ENCODE measurements around the gene NFRKB. TPM values are rescaled to one million over a fixed set of nuclear protein-coding genes. Genes with fewer than 3 reads are reported as not detected.
A peak's percentile ranks its signal among the peaks of the same experiment; 100 is the strongest.
"Not testable (repeated sequence)": the region's sequence is repeated elsewhere in the genome, so short reads cannot be mapped to it uniquely, and the experiment has no call there.

Gene NFRKB
- total RNA-seq, 1 donor from 2014 or later: 23.5 TPM

- DNase-seq (ENCODE audit: low spot score): no peak
These were observed 876 bp downstream of the NFRKB start for GRCh38 chr11:129894278-129895125.

GRCh38 chr11:129888451-129888850 lies 6.9 kb downstream of the NFRKB start:
- no peak for DNase-seq (ENCODE audit: low spot score)

GRCh38 chr11:129885381-129885780 lies 10.0 kb downstream of the NFRKB start:
- DNase-seq (ENCODE audit: low spot score): no peak

- DNase-seq (ENCODE audit: low spot score): no peak
These were observed 10.8 kb downstream of the NFRKB start for GRCh38 chr11:129884581-129884980.

GRCh38 chr11:129881570-129882170 lies 13.7 kb downstream of the NFRKB start:
- DNase-seq (ENCODE audit: low spot score): no peak

- DNase-seq (ENCODE audit: low spot score): no peak
These were observed 15.1 kb downstream of the NFRKB start for GRCh38 chr11:129880311-129880710.

- DNase-seq (ENCODE audit: low spot score): no peak
These were observed 23.5 kb downstream of the NFRKB start for GRCh38 chr11:129871914-129872313.

GRCh38 chr11:129868626-129869025 lies 26.8 kb downstream of the NFRKB start:
- DNase-seq (ENCODE audit: low spot score): not testable (repeated sequence)

GRCh38 chr11:129866311-129866710 lies 29.1 kb downstream of the NFRKB start:
- no peak for DNase-seq (ENCODE audit: low spot score)

GRCh38 chr11:129865701-129866100 lies 29.7 kb downstream of the NFRKB start:
- DNase-seq (ENCODE audit: low spot score): no peak

GRCh38 chr11:129864811-129865210 lies 30.6 kb downstream of the NFRKB start:
- no peak for DNase-seq (ENCODE audit: low spot score)

- peak; percentile 90 for DNase-seq (ENCODE audit: low spot score)
These were observed 33.5 kb downstream of the NFRKB start for GRCh38 chr11:129861702-129862522.

- no peak for DNase-seq (ENCODE audit: low spot score)
These were observed 39.3 kb downstream of the NFRKB start for GRCh38 chr11:129856036-129856435.

- DNase-seq (ENCODE audit: low spot score): no peak
These were observed 40.3 kb downstream of the NFRKB start for GRCh38 chr11:129855086-129855485.

GRCh38 chr11:129854232-129854805 lies 41.1 kb downstream of the NFRKB start:
- DNase-seq (ENCODE audit: low spot score): no peak

- DNase-seq (ENCODE audit: low spot score): peak; percentile 83
These were observed 41.7 kb downstream of the NFRKB start for GRCh38 chr11:129853518-129854231.

GRCh38 chr11:129852125-129852740 lies 43.1 kb downstream of the NFRKB start:
- no peak for DNase-seq (ENCODE audit: low spot score)

GRCh38 chr11:129849447-129850130 lies 45.8 kb downstream of the NFRKB start:
- DNase-seq (ENCODE audit: low spot score): no peak

GRCh38 chr11:129847361-129847760 lies 48.0 kb downstream of the NFRKB start:
- DNase-seq (ENCODE audit: low spot score): not testable (repeated sequence)
